ENCODE data around the gene ZNF529. TPM values are rescaled to one million over a fixed set of nuclear protein-coding genes. Genes with fewer than 3 reads are reported as not detected.

The ZNF529 gene
- total and polyA plus RNA-seq, 10 of the 15 experiments (the other 5 are each of a cell fraction or from before 2014, with no cell fraction given): 1.8 to 12.5 (median 4.5) TPM

DNA sequence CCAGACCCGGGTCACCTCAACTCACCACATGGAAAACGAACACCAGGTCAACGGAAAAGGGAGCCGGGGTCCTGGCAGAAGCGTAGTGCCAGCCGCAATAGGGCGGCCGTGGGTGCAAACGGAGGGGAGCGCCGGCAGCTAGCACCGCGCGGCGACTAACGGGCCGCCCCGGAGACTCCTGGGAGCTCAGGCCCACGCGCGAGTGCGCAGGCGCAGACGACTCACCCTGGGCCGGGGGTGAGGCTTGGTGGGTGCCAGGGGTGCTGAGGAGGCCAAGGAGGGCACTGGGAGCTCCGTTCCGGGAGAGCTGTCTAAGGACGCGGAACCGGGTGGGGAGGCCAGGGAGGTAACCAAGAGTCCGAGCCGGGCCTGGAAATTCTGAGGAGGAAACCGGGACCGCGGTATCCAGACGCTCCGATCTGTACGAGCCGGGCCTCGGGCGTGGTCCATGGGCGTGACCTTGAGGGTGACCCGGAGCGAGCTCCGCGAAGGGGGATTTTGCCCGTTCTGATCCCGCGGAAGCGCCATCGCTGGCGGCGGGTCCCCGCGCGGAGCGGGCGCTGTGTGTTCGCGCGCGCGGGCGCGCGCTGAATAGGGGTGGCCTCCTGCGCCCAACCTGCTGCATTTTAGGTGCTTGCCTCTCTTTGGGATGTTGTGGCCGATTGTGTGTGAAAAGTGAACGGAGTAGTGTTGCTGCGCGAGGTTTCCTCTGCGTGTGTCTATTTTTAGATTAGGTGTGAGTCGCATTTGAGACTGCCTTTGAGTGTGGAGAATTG lies 32.2 kb upstream of the ZNF529 start, which contains the start of gene ZNF382 (continued):
- TF ChIP-seq PAX5 (IDR thresholded peaks at IDR 0.05; ENCODE audit: borderline replicate concordance, low read depth, low read length) (no peak), HSF1 (IDR thresholded peaks at IDR 0.05; ENCODE audit: low read depth, low read length) (no peak), NFIC (IDR thresholded peaks at IDR 0.05; ENCODE audit: low read depth, low read length) (no peak), POLR2AphosphoS2 (IDR thresholded peaks at IDR 0.05; ENCODE audit: low read depth, low read length) (peak; percentile 45; the same call in 1 of the 2 replicates), POLR2AphosphoS5 (IDR thresholded peaks at IDR 0.05; ENCODE audit: low read length) (peak; percentile 66), TCF7 (IDR thresholded peaks at IDR 0.05; ENCODE audit: borderline replicate concordance) (no peak), NR2C2 (IDR thresholded peaks at IDR 0.05; ENCODE audit: borderline replicate concordance, control insufficient read depth, insufficient read length, low read depth) (no peak), SPI1 (IDR thresholded peaks at IDR 0.05; ENCODE audit: borderline replicate concordance, insufficient read depth, low read depth, low read length) (no peak), GATAD2B (conservative IDR thresholded peaks at IDR 0.05; ENCODE audit: low read depth) (no peak), PML (IDR thresholded peaks at IDR 0.05; ENCODE audit: low read length) (no peak), SUZ12 (IDR thresholded peaks at IDR 0.05; ENCODE audit: unreplicated experiment) (no peak), DPF2 (IDR thresholded peaks at IDR 0.05) (0 out of 2 replicates have a peak, but pooled peaks have one; percentile 42), RFX5 (IDR thresholded peaks at IDR 0.05; ENCODE audit: low read depth, low read length) (no peak), POLR2A (IDR thresholded peaks at IDR 0.05; ENCODE audit: low read depth, low read length) (peak; percentile 83), MTA2 (IDR thresholded peaks at IDR 0.05; ENCODE audit: low read depth) (no peak)
- TF ChIP-seq, protein P1, sequence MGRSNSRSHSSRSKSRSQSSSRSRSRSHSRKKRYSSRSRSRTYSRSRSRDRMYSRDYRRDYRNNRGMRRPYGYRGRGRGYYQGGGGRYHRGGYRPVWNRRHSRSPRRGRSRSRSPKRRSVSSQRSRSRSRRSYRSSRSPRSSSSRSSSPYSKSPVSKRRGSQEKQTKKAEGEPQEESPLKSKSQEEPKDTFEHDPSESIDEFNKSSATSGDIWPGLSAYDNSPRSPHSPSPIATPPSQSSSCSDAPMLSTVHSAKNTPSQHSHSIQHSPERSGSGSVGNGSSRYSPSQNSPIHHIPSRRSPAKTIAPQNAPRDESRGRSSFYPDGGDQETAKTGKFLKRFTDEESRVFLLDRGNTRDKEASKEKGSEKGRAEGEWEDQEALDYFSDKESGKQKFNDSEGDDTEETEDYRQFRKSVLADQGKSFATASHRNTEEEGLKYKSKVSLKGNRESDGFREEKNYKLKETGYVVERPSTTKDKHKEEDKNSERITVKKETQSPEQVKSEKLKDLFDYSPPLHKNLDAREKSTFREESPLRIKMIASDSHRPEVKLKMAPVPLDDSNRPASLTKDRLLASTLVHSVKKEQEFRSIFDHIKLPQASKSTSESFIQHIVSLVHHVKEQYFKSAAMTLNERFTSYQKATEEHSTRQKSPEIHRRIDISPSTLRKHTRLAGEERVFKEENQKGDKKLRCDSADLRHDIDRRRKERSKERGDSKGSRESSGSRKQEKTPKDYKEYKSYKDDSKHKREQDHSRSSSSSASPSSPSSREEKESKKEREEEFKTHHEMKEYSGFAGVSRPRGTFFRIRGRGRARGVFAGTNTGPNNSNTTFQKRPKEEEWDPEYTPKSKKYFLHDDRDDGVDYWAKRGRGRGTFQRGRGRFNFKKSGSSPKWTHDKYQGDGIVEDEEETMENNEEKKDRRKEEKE (IDR thresholded peaks at IDR 0.05): no peak
- TF ChIP-seq, protein P2, sequence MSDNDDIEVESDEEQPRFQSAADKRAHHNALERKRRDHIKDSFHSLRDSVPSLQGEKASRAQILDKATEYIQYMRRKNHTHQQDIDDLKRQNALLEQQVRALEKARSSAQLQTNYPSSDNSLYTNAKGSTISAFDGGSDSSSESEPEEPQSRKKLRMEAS (IDR thresholded peaks at IDR 0.05; ENCODE audit: low read depth, low read length): no peak
- TF ChIP-seq, protein P3, sequence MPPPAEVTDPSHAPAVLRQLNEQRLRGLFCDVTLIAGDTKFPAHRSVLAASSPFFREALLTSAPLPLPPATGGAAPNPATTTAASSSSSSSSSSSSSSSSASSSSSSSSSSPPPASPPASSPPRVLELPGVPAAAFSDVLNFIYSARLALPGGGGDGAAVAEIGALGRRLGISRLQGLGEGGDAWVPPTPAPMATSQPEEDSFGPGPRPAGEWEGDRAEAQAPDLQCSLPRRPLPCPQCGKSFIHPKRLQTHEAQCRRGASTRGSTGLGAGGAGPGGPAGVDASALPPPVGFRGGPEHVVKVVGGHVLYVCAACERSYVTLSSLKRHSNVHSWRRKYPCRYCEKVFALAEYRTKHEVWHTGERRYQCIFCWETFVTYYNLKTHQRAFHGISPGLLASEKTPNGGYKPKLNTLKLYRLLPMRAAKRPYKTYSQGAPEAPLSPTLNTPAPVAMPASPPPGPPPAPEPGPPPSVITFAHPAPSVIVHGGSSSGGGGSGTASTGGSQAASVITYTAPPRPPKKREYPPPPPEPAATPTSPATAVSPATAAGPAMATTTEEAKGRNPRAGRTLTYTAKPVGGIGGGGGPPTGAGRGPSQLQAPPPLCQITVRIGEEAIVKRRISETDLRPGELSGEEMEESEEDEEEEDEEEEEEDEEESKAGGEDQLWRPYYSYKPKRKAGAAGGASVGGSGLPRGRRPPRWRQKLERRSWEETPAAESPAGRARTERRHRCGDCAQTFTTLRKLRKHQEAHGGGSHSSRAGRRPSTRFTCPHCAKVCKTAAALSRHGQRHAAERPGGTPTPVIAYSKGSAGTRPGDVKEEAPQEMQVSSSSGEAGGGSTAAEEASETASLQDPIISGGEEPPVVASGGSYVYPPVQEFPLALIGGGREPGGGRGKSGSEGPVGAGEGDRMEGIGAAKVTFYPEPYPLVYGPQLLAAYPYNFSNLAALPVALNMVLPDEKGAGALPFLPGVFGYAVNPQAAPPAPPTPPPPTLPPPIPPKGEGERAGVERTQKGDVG (CRISPR knock-in tag; IDR thresholded peaks at IDR 0.05): no peak
- TF ChIP-seq, protein P4, sequence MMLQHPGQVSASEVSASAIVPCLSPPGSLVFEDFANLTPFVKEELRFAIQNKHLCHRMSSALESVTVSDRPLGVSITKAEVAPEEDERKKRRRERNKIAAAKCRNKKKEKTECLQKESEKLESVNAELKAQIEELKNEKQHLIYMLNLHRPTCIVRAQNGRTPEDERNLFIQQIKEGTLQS (IDR thresholded peaks at IDR 0.05; ENCODE audit: borderline replicate concordance, extremely low read depth, low read depth, low read length): no peak

All from GM12878 (cell line).